ENCODE results near the gene UBAC2.

Gene UBAC2

GRCh38 chr13:99316224-99316623, 115.6 kb downstream of the UBAC2 start:
- no peak for DNase-seq

DNA sequence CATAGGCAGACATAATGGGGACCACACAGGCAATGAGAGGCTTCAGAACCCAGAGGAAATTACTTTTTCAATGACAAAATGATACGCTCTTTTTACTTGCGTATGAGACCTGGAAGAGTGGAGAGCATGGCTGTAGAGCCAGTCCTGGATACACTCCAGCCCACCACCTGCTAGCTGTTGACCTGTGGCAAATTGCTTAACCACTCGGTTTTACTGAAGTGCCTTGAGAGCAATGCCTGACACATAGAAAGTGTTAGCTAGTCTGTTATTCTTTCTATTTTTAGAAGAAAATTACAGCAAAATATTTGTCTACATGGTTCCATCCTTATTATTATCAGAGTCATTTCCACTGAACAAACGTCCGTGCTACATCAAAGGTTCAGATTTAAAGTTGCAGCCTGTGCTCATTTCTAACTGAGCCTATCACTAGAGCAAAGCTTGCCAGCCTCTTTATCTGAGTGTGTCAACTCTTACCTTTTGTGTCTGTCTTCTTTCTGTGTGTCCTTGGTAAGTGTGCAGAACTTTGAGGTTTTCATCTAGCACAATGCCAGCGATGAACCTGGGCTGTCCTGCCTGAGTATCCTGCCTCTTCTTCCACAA, 116.1 kb downstream of the UBAC2 start:
- DNase-seq = no peak

- no peak for DNase-seq
Observed at GRCh38 chr13:99320693-99321481, 120.2 kb downstream of the UBAC2 start.

GRCh38 chr13:99321709-99322108, 121.1 kb downstream of the UBAC2 start:
- DNase-seq = no peak

- DNase-seq = no peak
Observed at GRCh38 chr13:99322297-99323103, 121.8 kb downstream of the UBAC2 start.

DNA sequence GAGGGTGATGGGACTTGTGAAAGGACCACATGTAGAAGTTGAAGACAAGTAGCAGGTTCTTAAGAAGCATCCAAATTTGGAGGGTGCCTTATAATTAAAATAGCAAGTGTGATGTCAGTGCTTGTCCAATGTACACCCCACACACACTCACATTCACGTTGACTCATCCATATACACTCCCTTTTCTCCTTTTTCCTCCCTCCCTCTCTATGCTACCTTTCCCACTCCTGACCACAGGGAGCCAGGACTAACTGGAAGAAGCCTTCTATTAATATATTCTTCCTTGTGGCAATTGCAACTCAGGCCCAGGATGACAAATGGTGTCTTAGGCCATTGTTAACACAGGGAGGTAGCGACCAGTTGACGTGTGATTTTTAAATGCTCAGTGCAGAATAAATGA, 122.8 kb downstream of the UBAC2 start:
- no peak for DNase-seq

GRCh38 chr13:99326012-99326411, 125.4 kb downstream of the UBAC2 start:
- DNase-seq = no peak

DNA sequence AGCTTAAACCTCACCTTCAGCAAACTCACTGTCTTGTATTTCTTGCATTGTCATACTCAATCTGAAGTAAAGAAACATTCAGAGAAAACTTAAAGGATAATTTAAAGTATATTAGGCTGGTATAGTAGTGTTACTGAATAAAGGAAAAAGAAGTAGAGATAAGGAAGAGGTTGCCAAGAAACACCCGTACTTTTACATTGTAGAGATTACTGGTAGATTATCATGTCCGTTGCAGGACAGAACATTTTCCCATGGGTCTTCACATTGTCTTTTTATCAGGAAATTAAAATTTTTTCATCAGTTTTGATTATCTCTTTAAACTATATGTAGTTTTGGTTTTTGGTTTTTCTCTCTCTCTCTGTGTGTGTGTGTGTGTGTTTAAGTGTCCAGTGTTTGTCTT, 126.5 kb downstream of the UBAC2 start:
- DNase-seq = no peak

DNA sequence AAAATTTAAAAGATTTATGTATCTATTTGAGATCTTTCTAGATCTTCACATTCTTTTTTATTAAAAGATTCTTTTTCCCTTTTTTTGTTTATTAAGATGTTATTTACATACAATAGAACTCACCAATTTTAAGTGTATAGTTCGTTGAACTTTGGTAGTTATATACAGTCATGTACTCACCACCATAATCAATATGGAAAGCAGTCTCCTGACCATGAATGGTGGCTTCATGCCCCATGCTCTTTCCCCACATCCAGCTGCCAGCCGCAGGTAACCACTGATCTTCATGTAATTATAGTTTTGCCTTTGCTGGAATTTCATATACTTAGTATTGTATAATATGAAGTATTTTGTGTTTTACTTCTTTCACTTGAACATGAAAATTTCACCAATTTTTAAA, 127.1 kb downstream of the UBAC2 start:
- DNase-seq = no peak

GRCh38 chr13:99329477-99329876, 128.8 kb downstream of the UBAC2 start:
- no peak for DNase-seq

DNA sequence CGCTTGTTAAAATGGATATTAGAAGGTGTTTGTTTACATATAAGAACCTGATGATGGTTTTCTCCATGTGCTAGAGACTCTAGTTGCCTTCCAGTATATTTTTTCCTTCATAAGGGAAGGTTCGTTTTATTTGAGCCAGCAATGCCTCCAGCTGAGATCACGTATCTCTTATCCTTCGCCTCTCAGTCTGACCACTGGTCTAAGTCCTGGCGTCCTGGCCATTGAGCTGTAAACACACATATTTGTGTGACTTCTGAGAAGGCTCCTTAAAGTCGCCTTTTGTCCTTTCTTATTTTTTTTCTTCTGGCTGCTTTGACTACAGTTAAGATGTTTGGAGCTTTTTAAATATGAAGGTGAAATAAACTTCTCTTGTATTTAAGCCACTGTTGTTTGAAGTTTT, 130.3 kb downstream of the UBAC2 start:
- DNase-seq = no peak

GRCh38 chr13:99331881-99332293, 131.2 kb downstream of the UBAC2 start:
- no peak for DNase-seq

DNA sequence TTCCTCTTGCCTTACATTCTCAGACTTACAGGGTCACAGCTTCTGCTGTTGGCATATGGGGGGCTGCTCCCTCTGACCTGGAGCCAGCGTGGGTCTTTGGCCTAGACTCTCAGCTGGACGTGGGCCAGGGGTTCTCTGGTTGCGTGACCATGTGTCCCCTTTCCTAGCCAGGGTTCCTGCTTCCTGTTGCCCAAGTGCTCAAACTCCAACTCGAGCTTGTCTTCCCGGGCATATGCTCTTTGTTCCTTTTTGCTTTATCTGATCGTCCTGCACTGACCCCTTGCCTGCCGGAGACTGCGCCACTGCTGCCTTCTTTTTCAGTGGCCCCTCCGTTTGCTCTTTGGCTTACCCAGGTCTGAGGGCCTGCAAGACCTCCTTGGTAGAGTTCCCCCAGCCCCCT, 131.8 kb downstream of the UBAC2 start:
- DNase-seq = no peak

- DNase-seq = no peak
Observed at GRCh38 chr13:99334221-99334620, 133.6 kb downstream of the UBAC2 start.

DNA sequence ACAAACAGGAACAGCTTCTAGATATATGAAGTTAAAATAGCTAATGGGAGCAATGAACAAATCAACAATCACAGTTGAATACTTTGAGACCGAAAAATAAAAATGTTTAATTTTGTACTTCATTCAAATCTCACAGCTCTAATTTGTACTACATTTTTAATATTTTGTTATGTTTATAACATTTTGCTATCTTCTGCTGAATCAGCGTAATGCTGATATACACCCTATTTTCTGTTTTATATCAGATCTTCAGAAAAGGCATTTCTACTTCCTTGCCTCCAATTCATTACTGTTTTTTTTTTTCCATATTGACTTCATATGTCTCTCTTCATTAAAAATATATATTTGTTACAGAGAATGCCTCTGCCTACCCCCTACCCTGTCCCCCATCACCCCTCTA, 134.4 kb downstream of the UBAC2 start:
- no peak for DNase-seq

DNA sequence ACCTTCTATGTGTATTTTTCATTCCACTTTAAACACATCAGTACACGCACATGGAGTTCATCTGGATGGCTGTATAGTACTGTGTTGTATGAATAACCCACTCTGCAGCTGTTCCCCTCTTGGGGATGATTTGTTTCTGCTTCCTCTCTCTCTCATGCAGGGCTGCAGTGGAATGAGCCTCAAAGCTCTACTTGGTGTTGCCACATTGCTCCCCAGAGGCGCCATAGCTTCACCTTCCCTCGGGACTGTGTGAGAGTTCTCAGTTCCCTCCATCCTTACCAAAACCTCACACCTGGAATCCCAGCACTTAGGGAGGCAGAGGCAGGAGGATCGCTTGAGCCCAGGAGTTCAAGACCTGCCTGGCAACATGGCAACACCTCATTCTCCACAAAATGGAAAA, 134.9 kb downstream of the UBAC2 start:
- DNase-seq = no peak

- DNase-seq = no peak
Observed at GRCh38 chr13:99339230-99339721, 138.6 kb downstream of the UBAC2 start.

GRCh38 chr13:99339736-99340397, 139.2 kb downstream of the UBAC2 start:
- no peak for DNase-seq

DNA sequence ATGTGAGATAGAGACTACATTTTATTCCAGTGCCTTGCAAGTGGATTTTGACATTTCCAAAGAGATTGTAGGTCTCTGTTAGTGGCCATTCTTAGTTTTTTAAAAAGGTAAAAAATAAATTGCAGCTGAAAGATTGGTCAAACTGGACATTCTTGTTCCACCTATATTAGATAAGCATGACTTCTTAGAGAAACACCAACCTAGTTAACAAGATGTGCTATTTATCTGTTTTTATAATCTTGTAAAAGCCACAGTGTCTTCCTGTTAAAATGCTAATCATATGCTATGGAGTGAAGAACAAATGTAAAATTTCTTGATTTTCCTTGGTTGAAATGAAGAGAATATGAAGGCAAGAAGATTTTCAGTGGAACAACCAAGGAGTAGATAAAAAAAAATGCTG, 140.0 kb downstream of the UBAC2 start:
- no peak for DNase-seq

DNA sequence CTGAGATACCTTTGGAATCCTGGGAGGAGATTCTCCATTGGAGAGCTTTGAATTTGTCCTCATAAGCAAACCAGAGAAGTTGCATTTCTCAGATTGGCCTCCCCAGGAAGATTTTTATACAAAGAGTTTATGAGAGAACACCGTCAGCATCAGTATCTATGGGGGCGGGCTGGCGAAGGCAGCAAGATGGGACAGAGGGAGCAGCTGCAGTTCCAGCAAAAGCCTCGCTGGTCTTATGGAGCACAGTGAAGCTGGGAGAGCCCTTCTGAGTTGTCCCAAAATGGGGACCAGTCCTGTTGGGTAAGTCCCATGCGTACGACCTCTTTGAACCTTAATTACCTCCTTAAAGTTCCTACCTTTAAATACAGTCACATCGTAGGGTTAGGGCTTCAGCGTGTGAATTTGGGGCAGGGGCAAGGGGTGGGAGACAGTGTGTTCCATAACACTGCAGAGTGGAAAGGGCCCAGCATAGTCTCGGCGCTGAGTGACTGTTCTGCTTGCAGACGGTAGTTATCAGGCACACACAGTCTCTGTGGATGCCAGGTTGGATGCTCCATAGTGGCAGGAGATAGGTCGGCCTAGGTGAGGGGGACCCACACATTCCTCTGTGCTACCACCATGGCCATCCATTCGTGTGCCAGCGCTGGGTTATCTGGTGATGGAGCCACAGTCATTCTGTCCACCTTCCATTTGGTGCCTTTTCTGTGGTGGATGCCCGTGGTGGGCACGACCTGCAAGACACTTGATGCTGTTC, 141.5 kb downstream of the UBAC2 start:
- no peak for DNase-seq

- DNase-seq = no peak
Observed at GRCh38 chr13:99342723-99343315, 142.2 kb downstream of the UBAC2 start.

DNA sequence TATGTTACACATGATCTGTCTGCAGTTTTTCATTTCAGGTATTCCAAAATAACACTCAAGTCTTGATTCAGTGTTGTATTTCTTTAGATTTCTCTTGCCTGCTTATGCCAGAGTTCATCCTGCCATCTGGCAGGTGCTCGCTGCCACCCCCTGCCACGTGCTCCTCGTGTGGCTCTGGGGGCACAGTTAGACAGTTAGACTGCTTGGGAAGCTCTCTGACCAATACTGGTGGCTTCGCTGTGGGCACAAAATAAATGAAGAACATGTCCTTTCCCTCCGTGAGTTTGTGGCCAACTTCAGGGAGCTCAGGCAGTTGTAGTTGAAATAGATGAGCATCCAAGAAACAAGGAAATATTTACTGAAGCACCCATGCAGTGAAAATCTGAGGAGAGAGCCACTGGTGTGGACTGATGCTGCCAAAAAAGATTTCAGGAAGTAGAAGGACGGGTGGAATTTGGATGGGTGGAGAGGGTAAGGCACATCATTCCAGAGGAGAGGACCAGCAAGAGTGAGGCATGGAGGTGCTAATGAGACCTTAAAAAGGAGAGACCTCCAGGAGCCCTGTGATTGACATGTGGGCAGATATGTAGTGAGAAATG, 144.1 kb downstream of the UBAC2 start:
- no peak for DNase-seq
